ENCODE results near the gene SOX12.
A peak's percentile ranks its signal among the peaks of the same experiment; 100 is the strongest.

The SOX12 gene

GRCh38 chr20:325045-325888, at the start of gene SOX12:
Gene SOX12 (plus strand): TSS chr20:325552. CDS start chr20:325925, 373 bp downstream.
- Histone ChIP-seq H3K4me3 (peak within 1 kb of the TSS; percentile 73 to 92), H3K27me3 (no peaks in the 10 kb centered on the region), H3K9me3 (no peaks in the 10 kb centered on the region), H3K4me1 (peaks cover 0 to 40% (median 22%) of the 10 kb centered on the region in 4 donors), H3K27ac (peak within 1 kb of the TSS; percentile 95 to 96), H3K36me3 (peaks cover 0 to 5% (median 3%) of the 10 kb centered on the region in 3 donors)
- TF ChIP-seq CTCF (IDR thresholded peaks at IDR 0.05): no peak
- peak; percentile 97 to 99 for DNase-seq
- intact Hi-C loops (cut with DNase I; ENCODE audit: low total_unique reads): loop anchor here (2.0 kb wide), 1 partner anchor 28 kb away; the partner anchor contains the start of gene ZCCHC3

GRCh38 chr20:275791-276190, 49.6 kb upstream of the SOX12 start:
- Histone ChIP-seq H3K4me1 (no peaks in the 10 kb centered on the region), H3K9me3 (no peaks in the 10 kb centered on the region), H3K27me3 (no peaks in the 10 kb centered on the region), H3K36me3 (peaks cover 0 to 43% (median 21%) of the 10 kb centered on the region in 3 donors), H3K4me3 (no peak overlapping the region), H3K27ac (no peak overlapping the region)
- DNase-seq: no peak
- intact Hi-C loops (cut with DNase I; ENCODE audit: low total_unique reads): no loop called here
- TF ChIP-seq CTCF (IDR thresholded peaks at IDR 0.05): no peak

- DNase-seq: no peak
- peaks cover 0 to 52% (median 21%) of the 10 kb centered on the region in 3 donors for H3K36me3 ChIP-seq
- no peak for TF ChIP-seq CTCF (IDR thresholded peaks at IDR 0.05)
- no peak overlapping the region for H3K4me3 ChIP-seq
- no peaks in the 10 kb centered on the region for H3K9me3 ChIP-seq
- H3K4me1 ChIP-seq: no peaks in the 10 kb centered on the region
- H3K27me3 ChIP-seq: no peaks in the 10 kb centered on the region
- intact Hi-C loops (cut with DNase I; ENCODE audit: low total_unique reads): no loop called here
- no peak overlapping the region for H3K27ac ChIP-seq
Observed at GRCh38 chr20:276620-277495, 48.5 kb upstream of the SOX12 start.

GRCh38 chr20:277496-277781, 47.9 kb upstream of the SOX12 start:
- peak in 1 of 2 donors; percentile 37 for DNase-seq
- Histone ChIP-seq H3K27me3 (no peaks in the 10 kb centered on the region), H3K27ac (no peak overlapping the region), H3K9me3 (no peaks in the 10 kb centered on the region), H3K4me1 (no peaks in the 10 kb centered on the region), H3K4me3 (no peak overlapping the region), H3K36me3 (peaks cover 0 to 54% (median 21%) of the 10 kb centered on the region in 3 donors)
- TF ChIP-seq CTCF (IDR thresholded peaks at IDR 0.05): no peak
- intact Hi-C loops (cut with DNase I; ENCODE audit: low total_unique reads): no loop called here

GRCh38 chr20:278181-278580, 47.2 kb upstream of the SOX12 start:
- intact Hi-C loops (cut with DNase I; ENCODE audit: low total_unique reads): no loop called here
- Histone ChIP-seq H3K27me3 (no peaks in the 10 kb centered on the region), H3K4me3 (no peak overlapping the region), H3K4me1 (no peaks in the 10 kb centered on the region), H3K36me3 (peaks cover 0 to 54% (median 21%) of the 10 kb centered on the region in 3 donors), H3K9me3 (no peaks in the 10 kb centered on the region), H3K27ac (no peak overlapping the region)
- peak in 1 of 2 donors; percentile 50 for DNase-seq
- TF ChIP-seq CTCF (IDR thresholded peaks at IDR 0.05): no peak

Measured in tibial artery (tissue), 4 donors.